ENCODE measurements around the gene TMEM170A.
"Not testable (repeated sequence)": the region's sequence is repeated elsewhere in the genome, so short reads cannot be mapped to it uniquely, and the experiment has no call there.

Gene TMEM170A

GRCh38 chr16:75446416-75446815 is 18.1 kb downstream of the TMEM170A start:
- DNase-seq = no peak

- no peak for DNase-seq
Measured at GRCh38 chr16:75445298-75445697, 19.2 kb downstream of the TMEM170A start.

GRCh38 chr16:75443298-75443697 is 21.2 kb downstream of the TMEM170A start:
- DNase-seq = no peak

- peak; percentile 73 for DNase-seq
Measured at GRCh38 chr16:75433732-75434413, 30.6 kb downstream of the TMEM170A start.

DNA sequence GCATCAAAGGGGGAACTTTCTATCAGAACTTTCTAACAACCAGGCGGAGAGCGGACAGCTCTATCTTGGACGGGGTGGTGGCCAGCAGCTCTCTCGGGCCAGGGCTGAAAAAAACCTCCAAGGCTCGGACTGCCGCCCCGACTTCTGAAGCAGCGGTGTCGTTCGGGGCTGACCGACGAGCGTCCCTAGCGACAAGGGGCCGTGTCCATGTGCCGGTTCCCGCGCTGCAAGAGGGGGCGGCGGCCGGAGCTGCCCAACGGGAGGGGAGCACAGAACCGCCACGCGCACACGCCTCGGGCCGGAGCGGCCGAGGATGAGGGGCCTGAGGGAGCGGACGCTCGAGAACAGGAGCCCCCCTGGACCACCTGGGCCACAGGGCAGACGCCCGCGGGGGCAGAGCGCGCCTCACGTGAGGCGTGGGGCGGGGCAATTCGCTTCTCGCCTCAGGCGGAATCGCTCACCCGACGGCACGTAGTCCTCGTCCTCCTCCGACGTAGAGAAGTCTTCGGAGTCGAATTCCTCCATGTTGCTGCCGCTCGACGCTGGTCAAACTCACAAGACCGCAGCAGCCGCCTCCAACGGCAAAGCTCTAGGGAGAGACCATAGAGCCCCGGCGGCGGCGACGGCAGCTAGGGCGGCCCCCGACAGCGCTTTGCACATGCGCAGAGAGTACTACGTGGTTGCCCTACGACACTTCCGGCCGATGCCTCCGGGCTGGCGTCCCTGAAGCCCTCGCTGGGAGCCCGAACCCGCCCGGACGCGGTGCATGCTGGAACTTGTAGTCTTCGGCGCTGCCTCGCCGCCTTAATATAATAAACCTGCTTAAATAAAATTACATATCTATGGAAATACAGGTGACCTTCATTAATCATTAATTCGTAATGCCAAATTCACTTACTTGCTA is 31.4 kb downstream of the TMEM170A start, which contains the start of gene CFDP1:
Gene CFDP1 (minus strand): TSS at position 676 of the 904 bp plus-strand sequence. CDS start 151 bp downstream, at position 525.
- DNase-seq = peak; percentile 74

- DNase-seq = no peak
Measured at GRCh38 chr16:75429621-75430403, 34.7 kb downstream of the TMEM170A start.

DNA sequence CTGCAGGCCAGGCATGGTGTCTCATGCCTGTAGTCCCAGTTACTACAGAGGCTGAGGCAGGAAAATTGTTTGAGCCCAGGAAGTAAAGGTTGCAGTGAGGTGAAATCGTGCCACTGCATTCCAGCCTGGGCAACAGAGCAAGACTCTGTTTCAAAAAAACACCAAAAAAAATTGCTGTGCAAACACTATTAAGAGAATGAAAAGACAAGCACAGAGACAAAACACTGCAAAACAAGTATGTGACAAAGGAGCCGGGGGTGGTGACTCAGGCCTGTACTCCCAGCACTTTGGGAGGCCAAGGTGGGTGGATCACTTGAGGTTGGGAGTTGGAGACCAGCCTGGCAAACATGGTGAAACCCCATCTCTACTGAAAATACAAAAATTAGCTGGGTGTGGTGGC is 38.0 kb downstream of the TMEM170A start:
- DNase-seq = not testable (repeated sequence)

- not testable (repeated sequence) for DNase-seq
Measured at GRCh38 chr16:75424105-75424762, 40.3 kb downstream of the TMEM170A start.

GRCh38 chr16:75423723-75424104 is 40.8 kb downstream of the TMEM170A start:
- DNase-seq = no peak

- no peak for DNase-seq
Measured at GRCh38 chr16:75421820-75422126, 42.7 kb downstream of the TMEM170A start.

GRCh38 chr16:75420987-75421819 is 43.3 kb downstream of the TMEM170A start:
- DNase-seq = no peak

- no peak for DNase-seq
Measured at GRCh38 chr16:75416904-75417565, 47.5 kb downstream of the TMEM170A start.

GRCh38 chr16:75415169-75415905 is 49.2 kb downstream of the TMEM170A start:
- no peak for DNase-seq

DNA sequence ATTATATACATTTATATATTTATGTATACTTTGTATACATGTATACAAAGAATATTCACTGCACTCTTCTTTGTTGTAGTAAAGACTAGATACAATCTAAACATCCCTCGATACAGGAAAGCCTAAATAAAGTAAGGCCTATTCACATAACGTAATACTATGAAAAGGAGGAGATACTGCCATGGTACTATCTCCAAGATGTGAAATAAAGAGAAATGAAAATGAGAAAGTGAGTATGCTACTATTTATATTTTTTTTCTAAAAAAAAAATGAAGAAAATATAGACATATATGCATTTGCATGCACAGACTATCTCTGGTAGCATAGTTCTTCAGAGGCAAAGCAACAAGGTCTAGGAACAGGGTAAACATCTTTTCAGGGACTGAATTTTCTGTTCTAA is 50.5 kb downstream of the TMEM170A start:
- DNase-seq = no peak

DNA sequence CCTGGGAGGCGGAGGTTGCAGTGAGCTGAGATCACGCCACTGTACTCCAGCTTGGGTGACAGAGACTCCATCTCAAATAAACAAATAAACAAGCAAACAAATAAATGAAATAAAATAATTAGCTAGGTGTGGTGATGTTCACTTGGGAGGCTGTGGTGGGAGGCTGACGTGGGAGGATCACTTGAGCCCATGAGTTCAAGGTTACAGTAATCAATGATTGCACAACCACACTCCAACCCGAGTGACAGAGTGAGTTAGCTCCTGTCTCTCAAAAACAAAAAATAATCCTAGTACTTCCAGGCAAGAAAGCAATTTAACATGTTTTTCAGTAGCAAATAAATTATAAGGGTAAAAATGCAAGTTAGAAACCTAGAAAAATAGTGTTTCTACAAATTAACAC is 57.5 kb downstream of the TMEM170A start:
- DNase-seq = no peak

DNA sequence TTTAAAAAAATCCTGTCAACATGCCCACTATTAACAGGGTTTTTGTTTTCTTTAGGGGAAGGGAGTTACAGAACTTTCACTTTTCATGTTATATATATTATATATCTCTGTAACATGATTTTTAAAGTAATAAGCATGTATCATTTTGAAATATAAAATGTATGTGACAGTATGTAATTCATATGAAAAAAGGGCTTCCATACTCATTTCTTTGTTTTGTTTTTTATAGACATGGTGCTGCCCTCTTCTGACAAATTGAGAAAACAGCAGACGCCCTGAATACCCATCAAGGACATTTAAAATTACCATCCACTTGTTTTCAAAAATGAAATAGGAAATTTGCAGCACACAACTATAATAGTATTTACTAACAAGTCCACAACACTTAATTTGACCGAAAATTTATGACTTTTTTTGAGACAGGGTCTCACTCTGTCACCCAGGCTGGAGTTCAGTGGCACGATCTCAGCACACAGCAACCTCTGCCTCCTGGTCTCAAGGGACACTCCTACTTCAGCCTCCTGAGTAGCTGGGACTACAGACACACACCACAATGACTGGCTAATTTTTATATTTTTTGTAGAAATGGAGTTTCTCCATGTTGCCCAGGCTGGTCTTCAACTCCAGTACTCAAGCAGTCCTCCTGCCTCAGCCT is 61.5 kb downstream of the TMEM170A start:
- no peak for DNase-seq

- no peak for DNase-seq
Measured at GRCh38 chr16:75402159-75402820, 62.2 kb downstream of the TMEM170A start.

- no peak for DNase-seq
Measured at GRCh38 chr16:75401691-75402090, 62.8 kb downstream of the TMEM170A start.

GRCh38 chr16:75398333-75398732 is 66.2 kb downstream of the TMEM170A start:
- DNase-seq = no peak

All from NCI-H1436 treated with DMSO at 0.1 percent for 48 hours (cell line).